Type B pancreatic cell (in vitro differentiated cells): Measurements from ENCODE around the gene HDX. TPM values are rescaled to one million over a fixed set of nuclear protein-coding genes. Genes with fewer than 3 reads are reported as not detected.
"Not testable (repeated sequence)": the region's sequence is repeated elsewhere in the genome, so short reads cannot be mapped to it uniquely, and the experiment has no call there.

Experiments
- DNase-seq: peaks from one replicate; pipeline ENCODE4 v3.0.0; 2021; ENCODE audit warnings: mixed read lengths; ENCODE audit not compliant: unreplicated experiment; ENCODE audit errors: extremely low spot score
- H3K27ac Mint-ChIP-seq: 2 replicates; pipeline ENCODE4 v1.8.0; 2021; ENCODE audit warnings: mild to moderate bottlenecking, mixed read lengths
- H3K27me3 Mint-ChIP-seq: 2 replicates; pipeline ENCODE4 v1.8.0; 2021; ENCODE audit warnings: mixed read lengths
- H3K36me3 Mint-ChIP-seq: 2 replicates; pipeline ENCODE4 v1.8.0; 2021; ENCODE audit warnings: mixed read lengths
- H3K4me1 Mint-ChIP-seq: one replicate; pipeline ENCODE4 v1.8.0; 2021; ENCODE audit warnings: mixed read lengths; ENCODE audit not compliant: unreplicated experiment
- H3K4me3 Mint-ChIP-seq: 2 replicates; pipeline ENCODE4 v1.8.0; 2021; ENCODE audit warnings: mild to moderate bottlenecking, mixed read lengths
- H3K9me3 Mint-ChIP-seq: 2 replicates; pipeline ENCODE4 v1.8.0; 2021; ENCODE audit warnings: mixed read lengths
- CTCF ChIP-seq: fragments of 200-600 bp; sonication (generic); conservative IDR thresholded peaks from 2 replicates; pipeline ENCODE4 v1.5.0; 2021; ENCODE audit warnings: antibody characterized with exemption, mild to moderate bottlenecking
- total RNA-seq: library from RNA; stranded (reverse); gene quantifications from 2 replicates; pipeline ENCODE4 v1.2.1, GENCODE V29; 2021; ENCODE audit warnings: low replicate concordance

Gene HDX
- total RNA-seq, 1 donor from 2014 or later = 10.7 TPM

GRCh38 chrX:84318661-84319060 is 183.6 kb downstream of the HDX start:
- H3K4me3 Mint-ChIP-seq = no peak overlapping the region
- H3K4me1 Mint-ChIP-seq = no peaks in the 10 kb centered on the region

GRCh38 chrX:84315946-84316345 is 186.3 kb downstream of the HDX start:
- H3K36me3 Mint-ChIP-seq, H3K4me3 Mint-ChIP-seq, DNase-seq, H3K4me1 Mint-ChIP-seq, H3K27ac Mint-ChIP-seq, H3K27me3 Mint-ChIP-seq: not testable (repeated sequence)
- H3K9me3 Mint-ChIP-seq = peaks cover 13% of the 10 kb centered on the region

More at GRCh38 chrX:84318661-84319060, 183.6 kb downstream of the HDX start:
- Mint-ChIP-seq H3K27ac (no peak overlapping the region), H3K9me3 (peaks cover 13% of the 10 kb centered on the region), H3K27me3 (no peaks in the 10 kb centered on the region), H3K36me3 (peaks cover 7% of the 10 kb centered on the region)
- TF ChIP-seq CTCF = no peak
- DNase-seq = no peak
